ENCODE measurements around the gene NPHS1. TPM values are rescaled to one million over a fixed set of nuclear protein-coding genes. Genes with fewer than 3 reads are reported as not detected.

The NPHS1 gene
- total RNA-seq, 4 donors from 2014 or later: not detected

- no peak for TF ChIP-seq CTCF (IDR thresholded peaks at IDR 0.05; ENCODE audit: low read depth)
These were observed 21.3 kb downstream of the NPHS1 start for GRCh38 chr19:35830986-35831385.

- TF ChIP-seq CTCF (IDR thresholded peaks at IDR 0.05; ENCODE audit: low read depth): no peak
These were observed 23.5 kb downstream of the NPHS1 start for GRCh38 chr19:35828692-35829301.

GRCh38 chr19:35824150-35824549, 28.2 kb downstream of the NPHS1 start:
- no peak for TF ChIP-seq CTCF (IDR thresholded peaks at IDR 0.05; ENCODE audit: low read depth)

GRCh38 chr19:35822579-35822978, 29.7 kb downstream of the NPHS1 start:
- no peak for TF ChIP-seq CTCF (IDR thresholded peaks at IDR 0.05; ENCODE audit: low read depth)

- TF ChIP-seq CTCF (IDR thresholded peaks at IDR 0.05; ENCODE audit: low read depth): no peak
These were observed 33.9 kb downstream of the NPHS1 start for GRCh38 chr19:35818445-35818844.

GRCh38 chr19:35816846-35817245, 35.5 kb downstream of the NPHS1 start:
- no peak for TF ChIP-seq CTCF (IDR thresholded peaks at IDR 0.05; ENCODE audit: low read depth)

GRCh38 chr19:35816262-35816661, 36.0 kb downstream of the NPHS1 start:
- TF ChIP-seq CTCF (IDR thresholded peaks at IDR 0.05; ENCODE audit: low read depth): no peak

All from subcutaneous adipose tissue (tissue), 4 donors.